GM12875 (cell line): ENCODE results near the gene REXO1.

Experiments
- H3K4me3 ChIP-seq: one replicate; pipeline ENCODE4 v1.5.1; 2011; ENCODE audit warnings: low read depth, low read length, control low read depth
- CTCF ChIP-seq: IDR thresholded peaks from 2 replicates; pipeline ENCODE4 v1.5.1; 2011; ENCODE audit warnings: low read depth, mild to moderate bottlenecking, control low read depth, inconsistent platforms, low read length, moderate library complexity, borderline replicate concordance; ENCODE audit not compliant: insufficient read depth

REXO1 gene

GRCh38 chr19:1853295-1854038 lies 5.2 kb upstream of the REXO1 start:
- peak; percentile 96 for TF ChIP-seq CTCF
- H3K4me3 ChIP-seq, result no peak overlapping the region

- no peak for TF ChIP-seq CTCF
These were observed 4.4 kb upstream of the REXO1 start for GRCh38 chr19:1852581-1853128.

GRCh38 chr19:1851654-1852580 lies 3.6 kb upstream of the REXO1 start:
- no peak overlapping the region for H3K4me3 ChIP-seq
- no peak for TF ChIP-seq CTCF

More at GRCh38 chr19:1852581-1853128, 4.4 kb upstream of the REXO1 start:
- H3K4me3 ChIP-seq, result no peak overlapping the region

GRCh38 chr19:1850809-1851653 lies 2.7 kb upstream of the REXO1 start:
- peak; percentile 40; the same call in 1 of the 2 replicates for TF ChIP-seq CTCF
- H3K4me3 ChIP-seq, result no peak overlapping the region

- no peak for TF ChIP-seq CTCF
- no peak overlapping the region for H3K4me3 ChIP-seq
These were observed 1.7 kb upstream of the REXO1 start for GRCh38 chr19:1849886-1850398.

GRCh38 chr19:1849132-1849474 lies 820 bp upstream of the REXO1 start:
- TF ChIP-seq CTCF, result no peak
- H3K4me3 ChIP-seq, result no peak overlapping the region
